Ishikawa (cell line): ENCODE data around the gene MAP3K10.

Experiments used
- CEBPB ChIP-seq: IDR thresholded peaks from 2 replicates; pipeline ENCODE4 v1.6.1; 2012
- CREB1 ChIP-seq: IDR thresholded peaks from 2 replicates; pipeline ENCODE4 v1.6.1; 2012; ENCODE audit warnings: low read depth
- EGR1 ChIP-seq: IDR thresholded peaks from 2 replicates; pipeline ENCODE4 v1.6.1; 2012
- EP300 ChIP-seq: IDR thresholded peaks from 2 replicates; pipeline ENCODE4 v1.6.1; 2012; ENCODE audit warnings: borderline replicate concordance
- FOXM1 ChIP-seq: IDR thresholded peaks from 2 replicates; pipeline ENCODE4 v1.6.1; 2012; ENCODE audit warnings: low read depth, borderline replicate concordance
- MAX ChIP-seq: IDR thresholded peaks from 2 replicates; pipeline ENCODE4 v1.6.1; 2012
- NFIC ChIP-seq: IDR thresholded peaks from 2 replicates; pipeline ENCODE4 v1.6.1; 2012
- RAD21 ChIP-seq: IDR thresholded peaks from 2 replicates; pipeline ENCODE4 v1.6.1; 2012; ENCODE audit warnings: low read depth
- TAF1 ChIP-seq: IDR thresholded peaks from 2 replicates; pipeline ENCODE4 v1.6.1; 2012; ENCODE audit warnings: low read depth, mild to moderate bottlenecking
- TCF12 ChIP-seq: IDR thresholded peaks from 2 replicates; pipeline ENCODE4 v1.6.1; 2012; ENCODE audit warnings: low read depth
- TEAD4 ChIP-seq: IDR thresholded peaks from 2 replicates; pipeline ENCODE4 v1.6.1; 2012
- USF1 ChIP-seq: IDR thresholded peaks from 2 replicates; pipeline ENCODE4 v1.6.1; 2012
- YY1 ChIP-seq: IDR thresholded peaks from 2 replicates; pipeline ENCODE4 v1.6.1; 2012; ENCODE audit warnings: low read depth
- ZBTB7A ChIP-seq: IDR thresholded peaks from 2 replicates; pipeline ENCODE4 v1.6.1; 2012; ENCODE audit warnings: low read depth
- TF ChIP-seq, protein P1 (sequence below): IDR thresholded peaks from 2 replicates; pipeline ENCODE4 v1.6.1; 2012; ENCODE audit warnings: low read depth, mild to moderate bottlenecking

MAP3K10 gene

DNA sequence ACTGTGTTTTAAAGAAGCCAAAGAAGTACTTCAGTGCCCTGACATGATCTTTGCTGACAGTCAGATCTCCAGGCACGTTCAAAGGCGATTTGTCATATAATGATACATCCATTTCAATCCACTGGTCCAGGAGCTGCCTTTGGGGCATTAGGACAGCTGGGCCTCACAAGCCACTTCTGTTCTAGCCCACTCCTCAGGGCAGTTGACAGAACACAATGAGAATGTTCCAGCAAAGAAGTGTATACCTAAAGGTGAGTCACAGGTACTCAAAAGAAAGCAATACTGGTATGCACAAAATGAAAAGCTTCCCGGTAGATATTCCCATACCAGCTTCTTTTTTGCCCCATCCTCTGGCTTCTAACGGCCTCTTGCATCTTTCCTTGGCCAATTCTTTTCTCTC is 12.5 kb upstream of the MAP3K10 start:
- no peak for TF ChIP-seq USF1
- TF ChIP-seq FOXM1 = no peak
- TF ChIP-seq, protein P1, sequence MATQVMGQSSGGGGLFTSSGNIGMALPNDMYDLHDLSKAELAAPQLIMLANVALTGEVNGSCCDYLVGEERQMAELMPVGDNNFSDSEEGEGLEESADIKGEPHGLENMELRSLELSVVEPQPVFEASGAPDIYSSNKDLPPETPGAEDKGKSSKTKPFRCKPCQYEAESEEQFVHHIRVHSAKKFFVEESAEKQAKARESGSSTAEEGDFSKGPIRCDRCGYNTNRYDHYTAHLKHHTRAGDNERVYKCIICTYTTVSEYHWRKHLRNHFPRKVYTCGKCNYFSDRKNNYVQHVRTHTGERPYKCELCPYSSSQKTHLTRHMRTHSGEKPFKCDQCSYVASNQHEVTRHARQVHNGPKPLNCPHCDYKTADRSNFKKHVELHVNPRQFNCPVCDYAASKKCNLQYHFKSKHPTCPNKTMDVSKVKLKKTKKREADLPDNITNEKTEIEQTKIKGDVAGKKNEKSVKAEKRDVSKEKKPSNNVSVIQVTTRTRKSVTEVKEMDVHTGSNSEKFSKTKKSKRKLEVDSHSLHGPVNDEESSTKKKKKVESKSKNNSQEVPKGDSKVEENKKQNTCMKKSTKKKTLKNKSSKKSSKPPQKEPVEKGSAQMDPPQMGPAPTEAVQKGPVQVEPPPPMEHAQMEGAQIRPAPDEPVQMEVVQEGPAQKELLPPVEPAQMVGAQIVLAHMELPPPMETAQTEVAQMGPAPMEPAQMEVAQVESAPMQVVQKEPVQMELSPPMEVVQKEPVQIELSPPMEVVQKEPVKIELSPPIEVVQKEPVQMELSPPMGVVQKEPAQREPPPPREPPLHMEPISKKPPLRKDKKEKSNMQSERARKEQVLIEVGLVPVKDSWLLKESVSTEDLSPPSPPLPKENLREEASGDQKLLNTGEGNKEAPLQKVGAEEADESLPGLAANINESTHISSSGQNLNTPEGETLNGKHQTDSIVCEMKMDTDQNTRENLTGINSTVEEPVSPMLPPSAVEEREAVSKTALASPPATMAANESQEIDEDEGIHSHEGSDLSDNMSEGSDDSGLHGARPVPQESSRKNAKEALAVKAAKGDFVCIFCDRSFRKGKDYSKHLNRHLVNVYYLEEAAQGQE = no peak
- TF ChIP-seq TEAD4 = no peak
- no peak for TF ChIP-seq EP300
- no peak for TF ChIP-seq TAF1
- no peak for TF ChIP-seq ZBTB7A
- TF ChIP-seq YY1 = no peak

GRCh38 chr19:40184273-40184672 is 7.0 kb upstream of the MAP3K10 start:
- TF ChIP-seq TEAD4 = no peak
- no peak for TF ChIP-seq NFIC
- no peak for TF ChIP-seq TCF12
- TF ChIP-seq TAF1 = no peak
- no peak for TF ChIP-seq ZBTB7A
- no peak for TF ChIP-seq YY1
- TF ChIP-seq, protein P1 = no peak
- no peak for TF ChIP-seq MAX
- no peak for TF ChIP-seq EP300
- no peak for TF ChIP-seq CEBPB

- TF ChIP-seq TCF12 (no peak), ZBTB7A (peak; percentile 91), CEBPB (no peak), EGR1 (peak; percentile 59; the same call in 1 of the 2 replicates), NFIC (no peak), RAD21 (peak; percentile 7; the same call in 1 of the 2 replicates), CREB1 (no peak)
Observed at GRCh38 chr19:40191836-40192646, 815 bp downstream of the MAP3K10 start.

GRCh38 chr19:40192758-40193586 is 1.7 kb downstream of the MAP3K10 start:
- TF ChIP-seq USF1 (no peak), EP300 (no peak), CEBPB (no peak), YY1 (no peak), CREB1 (no peak), EGR1 (no peak), TAF1 (no peak), RAD21 (no peak), MAX (no peak), ZBTB7A (no peak), TCF12 (no peak), NFIC (no peak), FOXM1 (no peak), TEAD4 (no peak)
- TF ChIP-seq, protein P1 = no peak
